Glutamatergic neuron (in vitro differentiated cells): ENCODE data around the gene FZD2. TPM values are rescaled to one million over a fixed set of nuclear protein-coding genes. Genes with fewer than 3 reads are reported as not detected.
A peak's percentile ranks its signal among the peaks of the same experiment; 100 is the strongest.
"Not testable (repeated sequence)": the region's sequence is repeated elsewhere in the genome, so short reads cannot be mapped to it uniquely, and the experiment has no call there.

Source experiments
- DNase-seq: peaks from one replicate; pipeline ENCODE4 v3.0.0; 2022
- H3K27ac Mint-ChIP-seq: one replicate; pipeline ENCODE4 v1.8.0; 2020; ENCODE audit warnings: mild to moderate bottlenecking, mixed read lengths, inconsistent platforms; ENCODE audit not compliant: unreplicated experiment
- H3K27me3 Mint-ChIP-seq: one replicate; pipeline ENCODE4 v1.8.0; 2020; ENCODE audit warnings: mild to moderate bottlenecking, moderate library complexity, mixed read lengths, inconsistent platforms; ENCODE audit not compliant: unreplicated experiment
- H3K36me3 Mint-ChIP-seq: one replicate; pipeline ENCODE4 v1.8.0; 2020; ENCODE audit warnings: mild to moderate bottlenecking, mixed read lengths, inconsistent platforms; ENCODE audit not compliant: unreplicated experiment
- H3K4me1 Mint-ChIP-seq: one replicate; pipeline ENCODE4 v1.8.0; 2020; ENCODE audit warnings: mild to moderate bottlenecking, low read depth, mixed read lengths, inconsistent platforms; ENCODE audit not compliant: unreplicated experiment
- H3K4me3 Mint-ChIP-seq: one replicate; pipeline ENCODE4 v1.8.0; 2020; ENCODE audit warnings: mild to moderate bottlenecking, mixed read lengths, inconsistent platforms; ENCODE audit not compliant: unreplicated experiment
- H3K9me3 Mint-ChIP-seq: one replicate; pipeline ENCODE4 v1.8.0; 2020; ENCODE audit warnings: mild to moderate bottlenecking, moderate library complexity, mixed read lengths, inconsistent platforms; ENCODE audit not compliant: unreplicated experiment
- CTCF ChIP-seq: fragments of 200-600 bp; sonication (generic); IDR thresholded peaks from one replicate; pipeline ENCODE4 v1.5.0; 2021; ENCODE audit not compliant: partially characterized antibody, unreplicated experiment
- long read RNA-seq: library from polyadenylated mRNA; unstranded; transcript quantifications from one replicate; pipeline ENCODE4 v2.0.0, GENCODE V29; 2020; ENCODE audit not compliant: unreplicated experiment
- total RNA-seq: library from RNA; stranded (reverse); fragmentation: NEBNext Ultra II Directional; extraction: Animal tissue kit (Norgen Biotek cat#: 25700); gene quantifications from one replicate; pipeline ENCODE4 v1.2.1, GENCODE V29; 2021; ENCODE audit not compliant: unreplicated experiment

FZD2 gene
- total RNA-seq: 1.3 TPM
- long read RNA-seq: 0 reads

GRCh38 chr17:44556832-44557606 is at the start of gene FZD2:
Gene FZD2 (plus strand): TSS chr17:44557484. CDS start chr17:44557689, 205 bp downstream.
- no peak for TF ChIP-seq CTCF
- Mint-ChIP-seq H3K27me3 (peaks cover 31% of the 10 kb centered on the region), H3K4me3 (peak within 1 kb of the TSS; percentile 91), H3K4me1 (peaks cover 10% of the 10 kb centered on the region), H3K27ac (peak within 1 kb of the TSS; percentile 84), H3K36me3 (peaks cover 3% of the 10 kb centered on the region), H3K9me3 (peaks cover 18% of the 10 kb centered on the region)
- DNase-seq: peak; percentile 58

- H3K9me3 Mint-ChIP-seq, H3K36me3 Mint-ChIP-seq, H3K4me1 Mint-ChIP-seq, H3K27me3 Mint-ChIP-seq: not testable (repeated sequence)
- peak; percentile 45 for DNase-seq
- Mint-ChIP-seq H3K27ac (peak overlapping the region; percentile 79), H3K4me3 (peak overlapping the region; percentile 80)
Observed at GRCh38 chr17:44511241-44512134, 45.8 kb upstream of the FZD2 start.

- H3K27ac Mint-ChIP-seq: no peak overlapping the region
- no peak overlapping the region for H3K4me3 Mint-ChIP-seq
- peaks cover 5% of the 10 kb centered on the region for H3K27me3 Mint-ChIP-seq
- TF ChIP-seq CTCF: no peak
- no peaks in the 10 kb centered on the region for H3K36me3 Mint-ChIP-seq
- no peak for DNase-seq
- H3K4me1 Mint-ChIP-seq: no peaks in the 10 kb centered on the region
- H3K9me3 Mint-ChIP-seq: peaks cover 2% of the 10 kb centered on the region
Observed at GRCh38 chr17:44518032-44518431, 39.3 kb upstream of the FZD2 start.

- no peaks in the 10 kb centered on the region for H3K4me1 Mint-ChIP-seq
- no peak overlapping the region for H3K27ac Mint-ChIP-seq
- H3K27me3 Mint-ChIP-seq: peaks cover 9% of the 10 kb centered on the region
- H3K9me3 Mint-ChIP-seq: peaks cover 2% of the 10 kb centered on the region
- DNase-seq: peak; percentile 56
- peaks cover 9% of the 10 kb centered on the region for H3K36me3 Mint-ChIP-seq
- no peak overlapping the region for H3K4me3 Mint-ChIP-seq
- no peak for TF ChIP-seq CTCF
Observed at GRCh38 chr17:44522883-44523671, 34.2 kb upstream of the FZD2 start.

GRCh38 chr17:44523672-44523972 is 33.7 kb upstream of the FZD2 start:
- peaks cover 9% of the 10 kb centered on the region for H3K36me3 Mint-ChIP-seq
- peaks cover 2% of the 10 kb centered on the region for H3K9me3 Mint-ChIP-seq
- TF ChIP-seq CTCF: no peak
- H3K27me3 Mint-ChIP-seq: peaks cover 9% of the 10 kb centered on the region
- H3K27ac Mint-ChIP-seq: no peak overlapping the region
- H3K4me3 Mint-ChIP-seq: no peak overlapping the region
- no peaks in the 10 kb centered on the region for H3K4me1 Mint-ChIP-seq
- DNase-seq: no peak
